ENCODE measurements around the gene CTNNAL1.

- no peak for TF ChIP-seq CTCF (IDR thresholded peaks at IDR 0.05)
- TF ChIP-seq POLR2AphosphoS5 (IDR thresholded peaks at IDR 0.05): no peak
These were observed 88.8 kb downstream of the CTNNAL1 start for GRCh38 chr9:108924466-108924865.
